CD14-positive monocyte (primary cell): ENCODE results near the gene ICA1L. TPM values are rescaled to one million over a fixed set of nuclear protein-coding genes. Genes with fewer than 3 reads are reported as not detected.
A peak's percentile ranks its signal among the peaks of the same experiment; 100 is the strongest.

Source experiments
- DNase-seq, 3 donors: peaks; one replicate each; pipeline ENCODE4 v3.0.0-alpha.2; 2011 to 2022
- H2AFZ ChIP-seq: 2 replicates; pipeline ENCODE4 v1.6.0; 2012; ENCODE audit warnings: mild to moderate bottlenecking, low read depth, low read length, inconsistent platforms; ENCODE audit not compliant: insufficient read depth, poor library complexity, severe bottlenecking
- H3K27ac ChIP-seq, 2 donors: 1 replicate in 1 of 2; 2 replicates in 1 of 2; pipeline ENCODE4 v1.5.1; 2012 to 2013; ENCODE audit warnings: low read length in 2 of 2, control low read depth in 1 of 2, inconsistent platforms in 1 of 2, low read depth in 1 of 2, mild to moderate bottlenecking in 1 of 2
- H3K27me3 ChIP-seq, 2 donors: one replicate each; pipeline versions ENCODE4 v1.6.0 to v1.6.1; 2011 to 2013; ENCODE audit warnings: low read length in 2 of 2; ENCODE audit not compliant: control insufficient read depth in 2 of 2, insufficient read depth in 2 of 2
- H3K36me3 ChIP-seq, 2 donors: replicated peaks in 1 of 2; 1 replicate in 1 of 2; 2 replicates in 1 of 2; pipeline versions ENCODE4 v1.5.1 to v1.6.1; 2012 to 2013; ENCODE audit warnings: low read length in 2 of 2, control low read depth in 1 of 2, inconsistent platforms in 1 of 2, mild to moderate bottlenecking in 1 of 2; ENCODE audit not compliant: insufficient read depth in 2 of 2, control insufficient read depth in 1 of 2
- H3K4me1 ChIP-seq, 2 donors: 1 replicate in 1 of 2; 2 replicates in 1 of 2; pipeline versions ENCODE4 v1.5.1 to v1.6.1; 2012 to 2013; ENCODE audit warnings: low read length in 2 of 2, control low read depth in 1 of 2, inconsistent platforms in 1 of 2, mild to moderate bottlenecking in 1 of 2, moderate library complexity in 1 of 2; ENCODE audit not compliant: insufficient read depth in 2 of 2, control insufficient read depth in 1 of 2
- H3K4me2 ChIP-seq: replicated peaks from 2 replicates; pipeline ENCODE3; 2012; ENCODE audit warnings: low read length, moderate library complexity, mild to moderate bottlenecking; ENCODE audit not compliant: poor library complexity, severe bottlenecking; ENCODE audit errors: extremely low read depth
- H3K4me3 ChIP-seq, 3 experiments: fragments of 200-600 bp in 1 of 3; sonication (generic) in 1 of 3; replicated peaks in 1 of 3; 1 replicate in 2 of 3; 2 replicates in 1 of 3; pipeline ENCODE4 v1.5.1; 2011 to 2013; ENCODE audit warnings: low read length in 3 of 3, mild to moderate bottlenecking in 3 of 3, control low read depth in 2 of 3, low read depth in 2 of 3, inconsistent platforms in 1 of 3, moderate library complexity in 1 of 3
- H3K79me2 ChIP-seq: 2 replicates; pipeline ENCODE4 v1.6.0; 2012; ENCODE audit warnings: mild to moderate bottlenecking, control low read depth, inconsistent platforms, low read length, moderate library complexity; ENCODE audit not compliant: insufficient read depth
- H3K9ac ChIP-seq: 2 replicates; pipeline ENCODE4 v1.6.0; 2017; ENCODE audit warnings: low read length, mild to moderate bottlenecking; ENCODE audit not compliant: insufficient read depth, poor library complexity, severe bottlenecking
- H3K9me3 ChIP-seq, 2 donors: replicated peaks in 1 of 2; 1 replicate in 1 of 2; 2 replicates in 1 of 2; pipeline versions ENCODE4 v1.5.1 to v1.6.1; 2012 to 2013; ENCODE audit warnings: low read length in 2 of 2, control low read depth in 1 of 2; ENCODE audit not compliant: control insufficient read depth in 1 of 2, insufficient read depth in 1 of 2
- H4K20me1 ChIP-seq: 2 replicates; pipeline ENCODE4 v1.6.0; 2012; ENCODE audit warnings: mild to moderate bottlenecking, low read length, control low read depth, moderate library complexity; ENCODE audit not compliant: insufficient read depth
- H3K27ac Mint-ChIP-seq, 7 donors: one replicate each; pipeline ENCODE4 v1.8.0; 2020; ENCODE audit warnings: mild to moderate bottlenecking in 7 of 7, mixed read lengths in 7 of 7, moderate library complexity in 6 of 7, inconsistent platforms in 2 of 7
- H3K27me3 Mint-ChIP-seq, 3 donors: one replicate each; pipeline ENCODE4 v1.8.0; 2021 to 2022; ENCODE audit warnings: low read depth in 3 of 3, mild to moderate bottlenecking in 3 of 3, mixed read lengths in 3 of 3, moderate library complexity in 3 of 3, inconsistent platforms in 1 of 3
- H3K36me3 Mint-ChIP-seq, 2 donors: one replicate each; pipeline ENCODE4 v1.8.0; 2020; ENCODE audit warnings: mixed read lengths in 2 of 2, inconsistent platforms in 1 of 2, mild to moderate bottlenecking in 1 of 2
- H3K4me1 Mint-ChIP-seq: one replicate; pipeline ENCODE4 v1.8.0; 2020; ENCODE audit warnings: mild to moderate bottlenecking, mixed read lengths
- H3K4me3 Mint-ChIP-seq, 2 donors: one replicate each; pipeline ENCODE4 v1.8.0; 2020; ENCODE audit warnings: mild to moderate bottlenecking in 2 of 2, mixed read lengths in 2 of 2, moderate library complexity in 1 of 2
- H3K9me3 Mint-ChIP-seq, 7 donors: one replicate each; pipeline ENCODE4 v1.8.0; 2020 to 2022; ENCODE audit warnings: mixed read lengths in 7 of 7, mild to moderate bottlenecking in 6 of 7, moderate library complexity in 6 of 7, inconsistent platforms in 2 of 7
- CTCF ChIP-seq: fragments of 200-600 bp; IDR thresholded peaks from one replicate; pipeline ENCODE4 v1.8.0; 2022; ENCODE audit warnings: antibody characterized with exemption, mild to moderate bottlenecking
- WGBS: methylation state at CpG from one replicate; pipeline ENCODE4 v1.1.5; 2013; ENCODE audit warnings: missing lambda C conversion rate; ENCODE audit not compliant: insufficient coverage; 5-methylcytosine and 5-hydroxymethylcytosine counted together
- intact Hi-C, 2 donors: fragments of 100-400 bp; cut with micrococcal nuclease; formaldehyde crosslinking; loops; one replicate each; pipeline versions ENCODE4 v1.15.0 to v1.15.1; 2023
- polyA plus RNA-seq, 3 donors: library from polyadenylated mRNA; depleted of rRNA in 1 of 3; unstranded in 2 of 3; stranded (reverse) in 1 of 3; fragments of 300-500 nt in 2 of 3; fragments of >200 nt in 1 of 3; fragmentation: Illumina TruSeq in 2 of 3; gene quantifications; 1 replicate in 2 of 3; 2 replicates in 1 of 3; pipeline ENCODE4 v1.2.3, GENCODE V29; 2012 to 2021

The ICA1L gene
- polyA plus RNA-seq, 3 donors = 0.17 to 0.85 (median 0.57) TPM

- H3K4me3 ChIP-seq = no peak overlapping the region
- no peak for TF ChIP-seq CTCF
- H3K4me2 ChIP-seq = no peak overlapping the region
- Mint-ChIP-seq H3K4me3 (no peak overlapping the region), H3K9me3 (peaks cover 0 to 4% (median 0%) of the 10 kb centered on the region in 7 donors), H3K36me3 (peaks cover 0 to 5% of the 10 kb centered on the region in 2 donors), H3K27ac (no peak overlapping the region), H3K27me3 (no peaks in the 10 kb centered on the region), H3K4me1 (no peaks in the 10 kb centered on the region)
- no peak overlapping the region for H3K27ac ChIP-seq
- H3K79me2 ChIP-seq = no peaks in the 10 kb centered on the region
- no peak overlapping the region for H2AFZ ChIP-seq
- H3K36me3 ChIP-seq = no peaks in the 10 kb centered on the region
- intact Hi-C loops = no loop called here
- H3K4me1 ChIP-seq = no peaks in the 10 kb centered on the region
- no CpG with 5 or more reads among the region's 1 CpG for WGBS
- DNase-seq = no peak
- no peaks in the 10 kb centered on the region for H3K9me3 ChIP-seq
- no peaks in the 10 kb centered on the region for H3K27me3 ChIP-seq
- H3K9ac ChIP-seq = no peak overlapping the region
- H4K20me1 ChIP-seq = no peaks in the 10 kb centered on the region
Observed at GRCh38 chr2:202817771-202818170, 53.8 kb downstream of the ICA1L start.

GRCh38 chr2:202815548-202816360 is 55.8 kb downstream of the ICA1L start:
- intact Hi-C loops = no loop called here
- no CpG with 5 or more reads among the region's 4 CpGs for WGBS
- peak overlapping the region in 1 of 7 donors; percentile 20 for H3K27ac Mint-ChIP-seq

More at GRCh38 chr2:202815548-202816360, 55.8 kb downstream of the ICA1L start:
- H3K27me3 ChIP-seq = no peaks in the 10 kb centered on the region
- no peak overlapping the region for H3K4me3 Mint-ChIP-seq
- H3K4me1 Mint-ChIP-seq = no peaks in the 10 kb centered on the region
- H3K9ac ChIP-seq = no peak overlapping the region
- H3K27ac ChIP-seq = no peak overlapping the region
- no peaks in the 10 kb centered on the region for H3K9me3 ChIP-seq
- no peak for TF ChIP-seq CTCF
- no peak overlapping the region for H2AFZ ChIP-seq
- no peak overlapping the region for H3K4me2 ChIP-seq
- H3K9me3 Mint-ChIP-seq = peaks cover 0 to 8% (median 6%) of the 10 kb centered on the region in 7 donors
- no peak for DNase-seq
- no peak overlapping the region for H3K4me3 ChIP-seq
- H3K27me3 Mint-ChIP-seq = no peaks in the 10 kb centered on the region
- H3K79me2 ChIP-seq = no peaks in the 10 kb centered on the region
- no peaks in the 10 kb centered on the region for H3K36me3 ChIP-seq
- no peaks in the 10 kb centered on the region for H3K4me1 ChIP-seq
- H3K36me3 Mint-ChIP-seq = peaks cover 0 to 11% of the 10 kb centered on the region in 2 donors
- H4K20me1 ChIP-seq = no peaks in the 10 kb centered on the region
